ENCODE results near the gene ZC3H18.

ZC3H18 gene
- total RNA-seq: 95.3 to 135 (median 102) reads per million in 3 experiments

- peak; percentile 96 for DNase-seq
These were observed at the start of gene ZC3H18 for GRCh38 chr16:88569985-88570690. TSS of gene ZC3H18 (plus strand) at chr16:88570403. CDS start at chr16:88577124, 6,721 bp downstream.

GRCh38 chr16:88521674-88522073 is 48.5 kb upstream of the ZC3H18 start:
- no peak for DNase-seq

- no peak for DNase-seq
These were observed 47.8 kb upstream of the ZC3H18 start for GRCh38 chr16:88522276-88522949.

- no peak for DNase-seq
These were observed 46.7 kb upstream of the ZC3H18 start for GRCh38 chr16:88523309-88524161.

GRCh38 chr16:88524274-88524972 is 45.8 kb upstream of the ZC3H18 start:
- no peak for DNase-seq

- no peak for DNase-seq
These were observed 45.1 kb upstream of the ZC3H18 start for GRCh38 chr16:88524973-88525662.

GRCh38 chr16:88525663-88525990 is 44.6 kb upstream of the ZC3H18 start:
- DNase-seq: no peak

GRCh38 chr16:88526008-88526905 is 43.9 kb upstream of the ZC3H18 start:
- DNase-seq: no peak

GRCh38 chr16:88526906-88527185 is 43.4 kb upstream of the ZC3H18 start:
- no peak for DNase-seq

- DNase-seq: peak; percentile 50
These were observed 42.8 kb upstream of the ZC3H18 start for GRCh38 chr16:88527186-88527936.

- DNase-seq: no peak
These were observed 42.1 kb upstream of the ZC3H18 start for GRCh38 chr16:88527937-88528743.

- no peak for DNase-seq
These were observed 41.3 kb upstream of the ZC3H18 start for GRCh38 chr16:88528902-88529318.

GRCh38 chr16:88529596-88529995 is 40.6 kb upstream of the ZC3H18 start:
- no peak for DNase-seq

GRCh38 chr16:88530051-88530857 is 39.9 kb upstream of the ZC3H18 start:
- no peak for DNase-seq

GRCh38 chr16:88530858-88531203 is 39.4 kb upstream of the ZC3H18 start:
- no peak for DNase-seq

- no peak for DNase-seq
These were observed 38.9 kb upstream of the ZC3H18 start for GRCh38 chr16:88531346-88531745.

GRCh38 chr16:88531931-88532433 is 38.2 kb upstream of the ZC3H18 start:
- no peak for DNase-seq

GRCh38 chr16:88532434-88533241 is 37.6 kb upstream of the ZC3H18 start:
- DNase-seq: no peak
